ENCODE results near the gene MYO1D. TPM values are rescaled to one million over a fixed set of nuclear protein-coding genes. Genes with fewer than 3 reads are reported as not detected.

MYO1D gene
- total RNA-seq, 1 experiment from 2014 or later = 35.7 TPM

DNA sequence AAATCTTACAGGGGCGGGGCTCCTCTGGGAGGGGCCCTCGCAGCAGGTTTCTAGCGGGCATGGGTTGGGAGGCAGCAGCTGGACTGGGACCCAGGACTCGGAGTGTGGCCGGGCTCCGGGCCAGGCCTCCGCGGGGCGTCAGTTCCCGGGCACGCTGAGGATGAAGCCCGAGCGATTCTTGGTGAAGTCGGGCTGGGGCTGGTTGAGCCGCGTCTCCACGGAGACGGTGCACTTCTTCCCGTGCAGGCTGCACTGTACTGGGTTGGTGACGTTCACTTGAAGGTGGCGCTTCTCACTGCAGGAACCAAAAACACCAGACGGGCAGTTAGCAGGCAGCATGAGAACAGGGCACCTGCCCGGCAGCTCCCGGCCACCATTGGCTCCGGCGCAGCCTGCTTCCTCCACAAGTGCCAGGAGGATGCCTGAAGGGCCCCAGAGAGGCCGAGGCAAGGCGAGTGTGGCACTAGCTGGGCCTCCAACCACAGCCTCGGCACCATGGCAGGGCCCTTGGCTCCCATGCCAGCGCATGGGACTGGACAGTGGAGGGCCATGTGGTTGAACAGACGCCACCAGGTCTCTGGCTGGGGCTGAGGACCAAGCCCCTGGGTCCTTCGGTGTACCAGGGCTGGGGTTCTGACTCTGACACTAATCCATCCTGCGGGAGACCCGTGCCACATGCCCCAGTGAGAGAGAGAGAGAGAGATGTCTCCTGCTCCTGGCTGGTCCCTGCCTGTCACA lies 382.1 kb downstream of the MYO1D start:
- H3K27me3 ChIP-seq (ENCODE audit: insufficient read depth, low read length) = no peaks in the 10 kb centered on the region
- CTCF ChIA-PET = no interaction called here
- no TSS peak for BruUV-seq (replicated peaks)
- no peak overlapping the region for H3K4me2 ChIP-seq (ENCODE audit: low read length)
- H3K4me1 ChIP-seq (ENCODE audit: control insufficient read depth in 1 of 2, insufficient read depth in 2 of 2, low read length in 2 of 2) = peaks cover 21 to 47% of the 10 kb centered on the region in 2 experiments
- H3K36me3 ChIP-seq (ENCODE audit: control insufficient read depth in 1 of 2, insufficient read depth in 2 of 2, low read length in 2 of 2) = no peaks in the 10 kb centered on the region; a peak in 1 of 4 replicates
- POLR2A ChIA-PET = no interaction called here
- H3K4me3 ChIP-seq (replicated peaks in 1 of 2; ENCODE audit: low read depth in 1 of 2, low read length in 2 of 2) = no peak overlapping the region
- no peak overlapping the region for H3K9ac ChIP-seq (ENCODE audit: low read length)
- TF ChIP-seq YY1 (IDR thresholded peaks at IDR 0.05; ENCODE audit: extremely low read depth, insufficient replicate concordance, low read depth, low read length) = no peak
- TF ChIP-seq EGR1 (IDR thresholded peaks at IDR 0.05; ENCODE audit: low read depth) = no peak
- TF ChIP-seq, protein P1, sequence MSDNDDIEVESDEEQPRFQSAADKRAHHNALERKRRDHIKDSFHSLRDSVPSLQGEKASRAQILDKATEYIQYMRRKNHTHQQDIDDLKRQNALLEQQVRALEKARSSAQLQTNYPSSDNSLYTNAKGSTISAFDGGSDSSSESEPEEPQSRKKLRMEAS (IDR thresholded peaks at IDR 0.05) = no peak
- TF ChIP-seq ELF1 (IDR thresholded peaks at IDR 0.05; ENCODE audit: borderline replicate concordance, low read depth) = no peak
- DNase-seq (ENCODE audit: low read depth, low spot score) (no peak), ATAC-seq (no peak)
- H3K9me3 ChIP-seq (ENCODE audit: control insufficient read depth in 1 of 2, insufficient read depth in 1 of 2, low read depth in 1 of 2, low read length in 2 of 2) = no peaks in the 10 kb centered on the region
- no peaks in the 10 kb centered on the region for H3K9me2 ChIP-seq (ENCODE audit: insufficient read depth)
- RAD21 ChIA-PET (ENCODE audit: low non-redundant PET in 1 of 2, low total read pairs in 2 of 2, uncharacterized antibody in 2 of 2, unreplicated experiment in 2 of 2) = no interaction called here
- H3K79me2 ChIP-seq (ENCODE audit: insufficient read depth, low read length) = no peaks in the 10 kb centered on the region
- H4K20me1 ChIP-seq (ENCODE audit: insufficient read depth) = no peaks in the 10 kb centered on the region
- H2AFZ ChIP-seq (ENCODE audit: low read depth, low read length, poor library complexity, severe bottlenecking) = no peak overlapping the region
- no peak overlapping the region for H3K27ac ChIP-seq (ENCODE audit: low read depth, low read length)
- intact Hi-C loops (cut with micrococcal nuclease) = no loop called here

DNA sequence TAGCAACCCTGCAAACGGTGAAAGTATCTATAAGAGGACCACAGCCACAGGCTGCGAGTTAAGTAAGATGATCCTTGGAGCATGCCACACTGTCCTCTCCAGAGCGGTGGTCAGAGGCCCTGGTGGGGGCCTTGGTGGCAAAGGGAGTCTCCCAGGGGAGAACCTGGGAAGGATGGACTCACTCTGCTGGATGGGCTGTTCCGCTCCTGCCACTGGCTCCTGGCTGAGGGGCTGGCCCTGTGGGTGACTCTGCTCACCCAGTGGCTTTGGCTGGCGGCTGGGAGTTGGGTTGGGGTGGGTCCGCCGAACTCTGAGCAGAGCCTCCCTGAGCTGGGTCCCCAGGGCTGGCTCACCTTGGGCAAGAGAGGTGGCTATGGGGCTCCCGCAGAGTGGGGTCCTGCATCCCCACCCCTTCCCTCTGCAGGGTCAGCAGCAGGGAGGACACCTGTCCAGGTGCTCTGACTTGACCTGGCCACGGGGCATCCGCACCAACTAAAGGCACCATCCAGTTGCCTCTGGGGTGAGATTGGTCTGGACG lies 382.9 kb downstream of the MYO1D start:
- no TSS peak for BruUV-seq (replicated peaks)
- H3K4me3 ChIP-seq (replicated peaks in 1 of 2; ENCODE audit: low read depth in 1 of 2, low read length in 2 of 2) = no peak overlapping the region
- no peak for DNase-seq (ENCODE audit: low read depth, low spot score)
- H3K79me2 ChIP-seq (ENCODE audit: insufficient read depth, low read length) = no peaks in the 10 kb centered on the region
- no peak overlapping the region for H3K9ac ChIP-seq (ENCODE audit: low read length)
- ChIA-PET CTCF (no interaction called here), POLR2A (no interaction called here), RAD21 (ENCODE audit: low non-redundant PET in 1 of 2, low total read pairs in 2 of 2, uncharacterized antibody in 2 of 2, unreplicated experiment in 2 of 2) (no interaction called here)
- intact Hi-C loops (cut with micrococcal nuclease) = no loop called here
- H3K9me3 ChIP-seq (ENCODE audit: control insufficient read depth in 1 of 2, insufficient read depth in 1 of 2, low read depth in 1 of 2, low read length in 2 of 2) = no peaks in the 10 kb centered on the region
- no peaks in the 10 kb centered on the region for H3K27me3 ChIP-seq (ENCODE audit: insufficient read depth, low read length)
- no peak overlapping the region for H3K4me2 ChIP-seq (ENCODE audit: low read length)
- no peak overlapping the region for H3K27ac ChIP-seq (ENCODE audit: low read depth, low read length)
- H3K36me3 ChIP-seq (ENCODE audit: control insufficient read depth in 1 of 2, insufficient read depth in 2 of 2, low read length in 2 of 2) = no peaks in the 10 kb centered on the region; a peak in 1 of 4 replicates
- peaks cover 21 to 47% of the 10 kb centered on the region in 2 experiments for H3K4me1 ChIP-seq (ENCODE audit: control insufficient read depth in 1 of 2, insufficient read depth in 2 of 2, low read length in 2 of 2)
- no peaks in the 10 kb centered on the region for H3K9me2 ChIP-seq (ENCODE audit: insufficient read depth)
- TF ChIP-seq SIN3A (IDR thresholded peaks at IDR 0.05; ENCODE audit: low read depth) = no peak
- TF ChIP-seq, protein P2, sequence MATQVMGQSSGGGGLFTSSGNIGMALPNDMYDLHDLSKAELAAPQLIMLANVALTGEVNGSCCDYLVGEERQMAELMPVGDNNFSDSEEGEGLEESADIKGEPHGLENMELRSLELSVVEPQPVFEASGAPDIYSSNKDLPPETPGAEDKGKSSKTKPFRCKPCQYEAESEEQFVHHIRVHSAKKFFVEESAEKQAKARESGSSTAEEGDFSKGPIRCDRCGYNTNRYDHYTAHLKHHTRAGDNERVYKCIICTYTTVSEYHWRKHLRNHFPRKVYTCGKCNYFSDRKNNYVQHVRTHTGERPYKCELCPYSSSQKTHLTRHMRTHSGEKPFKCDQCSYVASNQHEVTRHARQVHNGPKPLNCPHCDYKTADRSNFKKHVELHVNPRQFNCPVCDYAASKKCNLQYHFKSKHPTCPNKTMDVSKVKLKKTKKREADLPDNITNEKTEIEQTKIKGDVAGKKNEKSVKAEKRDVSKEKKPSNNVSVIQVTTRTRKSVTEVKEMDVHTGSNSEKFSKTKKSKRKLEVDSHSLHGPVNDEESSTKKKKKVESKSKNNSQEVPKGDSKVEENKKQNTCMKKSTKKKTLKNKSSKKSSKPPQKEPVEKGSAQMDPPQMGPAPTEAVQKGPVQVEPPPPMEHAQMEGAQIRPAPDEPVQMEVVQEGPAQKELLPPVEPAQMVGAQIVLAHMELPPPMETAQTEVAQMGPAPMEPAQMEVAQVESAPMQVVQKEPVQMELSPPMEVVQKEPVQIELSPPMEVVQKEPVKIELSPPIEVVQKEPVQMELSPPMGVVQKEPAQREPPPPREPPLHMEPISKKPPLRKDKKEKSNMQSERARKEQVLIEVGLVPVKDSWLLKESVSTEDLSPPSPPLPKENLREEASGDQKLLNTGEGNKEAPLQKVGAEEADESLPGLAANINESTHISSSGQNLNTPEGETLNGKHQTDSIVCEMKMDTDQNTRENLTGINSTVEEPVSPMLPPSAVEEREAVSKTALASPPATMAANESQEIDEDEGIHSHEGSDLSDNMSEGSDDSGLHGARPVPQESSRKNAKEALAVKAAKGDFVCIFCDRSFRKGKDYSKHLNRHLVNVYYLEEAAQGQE (IDR thresholded peaks at IDR 0.05; ENCODE audit: low read depth) = no peak
- TF ChIP-seq ZFX (IDR thresholded peaks at IDR 0.05) = no peak
- no peak for TF ChIP-seq YY1 (IDR thresholded peaks at IDR 0.05; ENCODE audit: extremely low read depth, insufficient replicate concordance, low read depth, low read length)
- no peak for TF ChIP-seq EGR1 (IDR thresholded peaks at IDR 0.05; ENCODE audit: low read depth)
- no peak for TF ChIP-seq TCF7L2 (IDR thresholded peaks at IDR 0.05; ENCODE audit: borderline replicate concordance, extremely low read depth, insufficient read depth, insufficient read length)
- TF ChIP-seq JUND (IDR thresholded peaks at IDR 0.05) = no peak
- H4K20me1 ChIP-seq (ENCODE audit: insufficient read depth) = no peaks in the 10 kb centered on the region
- ATAC-seq = no peak
- no peak overlapping the region for H2AFZ ChIP-seq (ENCODE audit: low read depth, low read length, poor library complexity, severe bottlenecking)

Data from HCT116 (cell line).